NCI-H1694 (cell line): Measurements from ENCODE around the gene ATXN2.
"Not testable (repeated sequence)": the region's sequence is repeated elsewhere in the genome, so short reads cannot be mapped to it uniquely, and the experiment has no call there.

Source experiments
- DNase-seq: peaks from one replicate; lab custom pipeline; 2025; lab: John Stamatoyannopoulos, UW

Gene ATXN2

GRCh38 chr12:111414711-111415252 is 184.3 kb downstream of the ATXN2 start:
- no peak for DNase-seq

GRCh38 chr12:111413442-111414086 is 185.6 kb downstream of the ATXN2 start:
- no peak for DNase-seq

- no peak for DNase-seq
Observed at GRCh38 chr12:111412830-111413441, 186.2 kb downstream of the ATXN2 start.

GRCh38 chr12:111412007-111412829 is 186.9 kb downstream of the ATXN2 start:
- no peak for DNase-seq

GRCh38 chr12:111411185-111411764 is 187.8 kb downstream of the ATXN2 start:
- no peak for DNase-seq

GRCh38 chr12:111410431-111411184 is 188.5 kb downstream of the ATXN2 start:
- DNase-seq, result no peak

- no peak for DNase-seq
Observed at GRCh38 chr12:111409780-111410430, 189.2 kb downstream of the ATXN2 start.

GRCh38 chr12:111409403-111409779 is 189.7 kb downstream of the ATXN2 start:
- DNase-seq, result no peak

- DNase-seq, result no peak
Observed at GRCh38 chr12:111408686-111409402, 190.3 kb downstream of the ATXN2 start.

GRCh38 chr12:111408116-111408440 is 191.0 kb downstream of the ATXN2 start:
- no peak for DNase-seq

GRCh38 chr12:111407377-111408115 is 191.6 kb downstream of the ATXN2 start:
- no peak for DNase-seq

- no peak for DNase-seq
Observed at GRCh38 chr12:111406474-111407376, 192.4 kb downstream of the ATXN2 start.

GRCh38 chr12:111405859-111406473 is 193.1 kb downstream of the ATXN2 start, which contains the start of gene SH2B3:
TSS of gene SH2B3 (plus strand) at chr12:111405923. CDS start at chr12:111418146, 12,223 bp downstream.
- DNase-seq, result no peak

- DNase-seq, result peak; percentile 53
Observed at GRCh38 chr12:111405149-111405858, 193.8 kb downstream of the ATXN2 start.

GRCh38 chr12:111404362-111405148 is 194.6 kb downstream of the ATXN2 start:
- DNase-seq, result no peak

GRCh38 chr12:111402490-111402824 is 196.7 kb downstream of the ATXN2 start:
- not testable (repeated sequence) for DNase-seq
